Measurements from ENCODE around the gene TEAD1.

Gene TEAD1

GRCh38 chr11:12715941-12716340 lies 41.7 kb downstream of the TEAD1 start:
- DNase-seq, result no peak

DNA sequence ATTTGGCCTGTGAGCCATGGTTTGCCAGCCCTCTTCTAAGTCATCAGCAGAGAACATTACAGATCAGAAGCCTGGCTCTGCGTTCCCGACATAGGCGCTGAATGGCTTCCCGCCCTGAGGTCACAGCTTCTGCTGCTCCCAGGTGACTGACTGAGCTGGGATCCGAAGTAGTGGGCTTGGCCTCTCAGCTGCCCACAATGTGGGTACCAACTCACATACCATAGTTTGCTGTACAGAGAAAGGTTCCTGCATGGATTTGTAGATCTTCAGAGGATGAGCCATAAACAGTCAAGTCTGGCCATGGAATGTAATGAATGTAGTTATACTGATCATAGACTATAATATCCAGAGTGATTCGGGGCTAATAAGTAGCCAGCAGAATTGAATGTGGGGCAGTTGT lies 42.6 kb downstream of the TEAD1 start:
- no peak for DNase-seq

GRCh38 chr11:12717851-12718291 lies 43.6 kb downstream of the TEAD1 start:
- peak; percentile 38 for DNase-seq

GRCh38 chr11:12719221-12719620 lies 45.0 kb downstream of the TEAD1 start:
- no peak for DNase-seq

- no peak for DNase-seq
These were observed 47.8 kb downstream of the TEAD1 start for GRCh38 chr11:12721816-12722604.

- no peak for DNase-seq
These were observed 49.4 kb downstream of the TEAD1 start for GRCh38 chr11:12723421-12724300.

DNA sequence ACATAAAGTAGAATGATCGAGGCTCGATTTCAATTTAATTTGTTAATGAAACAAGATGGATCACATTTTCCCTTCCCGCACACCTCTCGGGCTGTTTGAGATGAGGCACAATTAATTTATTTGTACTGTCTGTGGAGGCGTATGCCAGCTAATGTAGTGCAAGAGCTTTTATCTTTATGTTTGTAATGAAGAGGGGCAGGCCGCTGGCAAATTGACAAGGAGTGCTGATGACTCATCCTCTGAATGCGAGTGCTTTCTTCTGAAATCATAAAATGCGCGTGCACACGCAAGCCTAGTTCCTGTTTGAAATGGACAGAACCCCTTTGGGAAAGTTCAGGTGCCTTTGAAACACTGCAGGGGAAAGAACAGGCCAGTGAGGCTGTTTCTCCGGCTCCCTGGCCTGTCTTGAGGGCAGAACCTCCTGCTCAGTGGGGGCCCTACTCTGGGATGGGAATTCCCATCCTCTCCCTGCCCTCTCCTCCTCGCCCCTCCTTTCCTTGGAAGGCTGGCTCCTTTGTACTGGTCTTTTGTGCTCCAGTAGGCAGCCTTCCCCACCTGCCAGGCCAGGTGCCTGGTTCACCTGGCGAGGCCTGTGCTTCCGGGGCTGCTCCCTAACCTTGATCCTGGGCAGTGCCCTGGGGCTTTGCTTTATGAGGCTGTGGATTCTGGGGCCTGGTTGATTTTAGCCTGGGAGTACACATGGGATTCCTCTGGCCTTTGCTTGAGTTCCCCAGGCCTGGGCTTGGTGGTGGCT lies 50.3 kb downstream of the TEAD1 start:
- no peak for DNase-seq

DNA sequence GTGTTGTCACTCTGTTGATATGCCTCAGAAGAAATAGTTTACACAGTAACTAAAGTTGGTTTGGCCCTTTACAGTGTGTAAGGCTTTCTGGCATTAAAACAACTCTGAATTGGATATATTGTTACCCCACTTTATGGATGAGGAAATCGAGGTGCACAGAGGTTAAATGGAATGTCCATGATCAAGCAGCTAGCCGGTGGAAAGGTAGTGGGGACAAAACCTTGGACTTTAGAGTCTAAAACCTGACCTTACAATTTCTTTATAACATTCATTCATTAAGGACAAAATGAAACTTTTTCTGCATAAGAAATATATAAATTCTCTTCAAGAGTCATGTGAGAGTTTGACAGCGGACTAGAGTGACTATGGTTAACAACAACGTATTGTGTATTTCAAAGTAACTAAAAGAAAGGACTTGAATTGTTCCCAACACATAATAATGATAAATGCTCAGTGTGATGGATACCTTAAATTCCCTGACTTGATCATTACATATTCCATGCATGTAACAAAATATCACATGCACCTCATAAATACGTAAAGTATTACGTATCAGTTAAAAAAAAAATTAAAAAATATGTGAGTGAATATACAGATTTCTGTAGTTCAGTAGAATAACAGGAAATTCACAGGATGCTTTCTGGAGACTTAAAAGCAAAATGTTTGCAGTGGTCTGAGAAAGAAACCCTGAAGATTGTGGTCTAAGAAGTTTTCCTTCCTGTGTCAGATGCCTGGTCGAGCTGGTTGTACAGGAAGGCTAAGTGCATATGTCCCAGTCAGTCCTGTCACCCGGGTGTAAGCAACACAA lies 51.0 kb downstream of the TEAD1 start:
- no peak for DNase-seq

DNA sequence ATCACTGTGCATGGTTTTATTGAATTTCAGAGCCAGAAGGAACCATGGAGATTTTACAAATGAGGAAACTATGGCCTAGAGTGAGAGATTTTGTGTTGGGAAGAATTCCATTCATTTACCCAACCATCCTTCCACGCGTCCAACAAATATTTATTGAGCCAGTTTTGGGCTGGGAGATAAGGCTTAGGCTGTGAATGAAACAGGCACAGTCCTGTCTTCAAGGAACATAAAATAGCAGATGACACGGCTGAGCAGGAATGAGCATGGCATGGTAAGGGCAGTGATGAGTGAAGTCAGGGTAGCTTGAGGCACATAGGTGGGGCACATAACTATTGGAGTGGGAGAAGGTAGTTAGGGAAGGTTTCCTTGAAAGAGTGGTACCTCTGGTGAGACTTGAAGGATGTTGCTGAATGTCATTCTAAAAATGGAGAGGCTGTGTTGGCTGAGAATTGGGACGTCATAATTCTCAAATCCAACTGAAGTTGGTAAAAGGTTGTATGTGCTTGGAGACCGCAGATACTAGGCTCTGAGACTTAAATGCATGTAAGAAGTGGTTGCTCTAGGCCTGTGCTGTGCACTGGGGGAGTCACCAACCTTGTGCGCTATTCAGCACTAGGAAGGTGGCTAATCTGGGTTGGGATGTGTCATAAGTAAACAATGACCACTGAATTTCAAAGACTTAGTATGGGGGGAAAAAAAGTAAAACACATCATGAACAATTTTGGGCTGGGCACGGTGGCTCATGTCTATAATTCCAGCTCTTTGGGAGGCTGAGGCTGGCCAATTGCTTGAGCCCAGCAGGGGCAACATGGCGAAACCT lies 51.9 kb downstream of the TEAD1 start:
- no peak for DNase-seq

GRCh38 chr11:12727563-12728211 lies 53.5 kb downstream of the TEAD1 start:
- DNase-seq, result no peak

- no peak for DNase-seq
These were observed 54.2 kb downstream of the TEAD1 start for GRCh38 chr11:12728417-12728816.

- DNase-seq, result no peak
These were observed 55.7 kb downstream of the TEAD1 start for GRCh38 chr11:12729941-12730340.

DNA sequence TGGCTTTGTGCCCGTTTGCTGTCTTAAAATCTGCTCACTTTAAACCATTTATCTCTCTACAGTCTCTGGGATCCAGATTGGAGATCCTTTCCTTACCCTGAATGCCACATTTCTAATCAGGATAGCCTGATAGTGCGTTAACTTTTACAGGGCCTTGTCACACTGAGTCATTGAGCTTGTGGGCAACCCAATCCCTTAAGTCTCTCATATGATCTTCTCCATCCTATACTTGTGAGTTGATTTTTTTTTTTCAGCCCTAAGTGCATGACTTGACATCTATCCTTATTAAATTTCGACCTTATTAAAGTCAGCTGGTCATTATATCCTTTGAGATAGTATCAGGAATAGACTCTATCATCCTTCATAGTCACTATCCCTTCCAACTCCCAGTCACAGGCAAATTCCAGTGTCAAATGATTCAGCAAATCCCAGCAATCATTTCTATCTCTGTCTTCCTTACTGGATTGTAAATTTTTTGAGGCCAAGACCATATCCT lies 57.7 kb downstream of the TEAD1 start:
- no peak for DNase-seq

- no peak for DNase-seq
These were observed 58.9 kb downstream of the TEAD1 start for GRCh38 chr11:12733091-12733490.

DNA sequence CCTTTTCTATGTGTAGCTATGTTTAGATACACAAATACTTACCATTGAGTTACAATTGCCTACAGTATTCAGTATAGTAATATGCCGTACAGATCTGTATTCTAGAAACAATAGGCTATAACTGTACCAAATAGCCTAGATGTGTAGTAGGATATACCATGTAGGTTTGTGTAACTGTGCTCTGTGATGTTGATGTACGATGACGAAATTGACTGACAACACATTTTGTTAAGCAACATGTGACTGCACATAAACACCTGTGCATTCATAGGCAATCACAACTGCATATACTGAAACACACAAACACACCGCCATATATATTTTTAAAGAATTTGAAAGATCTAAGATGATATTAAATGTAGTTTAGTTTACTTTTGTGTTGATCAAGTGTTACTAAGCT lies 60.4 kb downstream of the TEAD1 start:
- DNase-seq, result no peak

DNA sequence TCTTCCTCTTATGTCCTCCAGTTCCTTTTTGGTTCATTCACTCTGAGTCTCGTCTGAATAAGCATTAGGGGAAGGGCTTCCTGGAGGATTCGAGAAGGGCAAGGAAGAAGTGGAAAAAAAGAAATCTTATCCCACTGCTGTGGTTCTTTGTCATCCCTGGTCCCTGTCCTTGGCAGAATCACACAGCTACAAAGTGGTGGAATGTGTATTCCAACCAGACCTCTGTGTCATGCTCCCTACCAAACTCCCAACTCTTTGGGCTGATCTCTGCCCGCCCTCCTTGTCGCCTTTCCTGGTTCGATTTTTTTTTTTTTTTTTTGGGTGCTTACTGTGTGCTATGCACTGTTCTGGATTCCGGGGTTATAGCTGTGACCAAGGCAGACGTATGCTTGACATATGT lies 61.0 kb downstream of the TEAD1 start:
- DNase-seq, result no peak

- DNase-seq, result no peak
These were observed 62.8 kb downstream of the TEAD1 start for GRCh38 chr11:12737024-12737423.

DNA sequence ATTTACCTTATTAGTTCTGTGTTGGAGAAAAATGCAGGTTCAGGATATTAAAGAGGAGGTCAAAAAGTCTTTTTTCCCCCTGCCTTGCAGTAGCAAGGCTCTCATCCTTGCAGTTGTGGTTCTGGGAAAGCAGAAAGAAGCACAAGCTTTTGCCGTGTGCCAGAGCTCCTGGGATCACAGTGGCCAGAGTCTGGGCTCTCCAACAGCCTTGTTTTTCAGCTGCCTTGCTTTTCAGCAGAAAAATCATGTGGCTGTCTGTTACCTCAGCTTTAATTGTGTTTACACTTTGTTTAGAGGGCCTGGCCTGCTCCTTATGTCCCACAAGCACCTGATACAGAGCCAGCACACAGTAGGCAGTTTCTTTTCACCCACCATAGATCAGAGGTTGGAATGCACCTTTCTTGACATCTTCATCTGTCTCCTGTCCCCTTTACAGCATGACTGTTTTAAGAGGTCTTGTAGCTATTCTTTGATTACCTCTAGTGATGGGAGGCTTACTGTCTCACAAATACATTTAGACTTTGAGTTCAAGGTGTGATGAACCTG lies 67.5 kb downstream of the TEAD1 start:
- DNase-seq, result no peak

- DNase-seq, result no peak
These were observed 69.7 kb downstream of the TEAD1 start for GRCh38 chr11:12743834-12744449.

All from stimulated activated CD4-positive, alpha-beta T cell treated with anti-CD3 and anti-CD28 coated beads, Interleukin-4, amount 100 ng/mL, for 24 hours (primary cell).